ENCODE data around the gene ZP4. TPM values are rescaled to one million over a fixed set of nuclear protein-coding genes. Genes with fewer than 3 reads are reported as not detected.

ZP4 gene
- total RNA-seq, 2 donors from 2014 or later = not detected

- DNase-seq (ENCODE audit: low spot score) (no peak), ATAC-seq (ENCODE audit: insufficient number of reproducible peaks, low FRiP score, low read depth) (no peak)
- no peaks in the 10 kb centered on the region for H3K27me3 ChIP-seq (replicated peaks; ENCODE audit: insufficient read depth)
Measured at GRCh38 chr1:237873487-237874211, 17.1 kb downstream of the ZP4 start.

GRCh38 chr1:237868817-237869600, 21.7 kb downstream of the ZP4 start:
- ATAC-seq (ENCODE audit: insufficient number of reproducible peaks, low FRiP score, low read depth) (no peak), DNase-seq (ENCODE audit: low spot score) (no peak)
- no peak for TF ChIP-seq CTCF (IDR thresholded peaks at IDR 0.05)
- Histone ChIP-seq H3K4me3 (no peak overlapping the region), H3K27me3 (replicated peaks; ENCODE audit: insufficient read depth) (no peaks in the 10 kb centered on the region), H3K4me1 (ENCODE audit: control insufficient read depth in 1 of 2, low read depth in 2 of 2) (peaks cover 0 to 6% of the 10 kb centered on the region in 2 donors), H3K36me3 (no peaks in the 10 kb centered on the region), H3K9me3 (no peaks in the 10 kb centered on the region), H3K27ac (no peak overlapping the region)

More at GRCh38 chr1:237873487-237874211, 17.1 kb downstream of the ZP4 start:
- Histone ChIP-seq H3K4me1 (ENCODE audit: control insufficient read depth in 1 of 2, low read depth in 2 of 2) (peaks cover 0 to 7% of the 10 kb centered on the region in 2 donors), H3K9me3 (no peaks in the 10 kb centered on the region), H3K4me3 (no peak overlapping the region), H3K27ac (no peak overlapping the region), H3K36me3 (no peaks in the 10 kb centered on the region)
- TF ChIP-seq CTCF (IDR thresholded peaks at IDR 0.05) = no peak

GRCh38 chr1:237867380-237867888, 23.3 kb downstream of the ZP4 start:
- no peak for TF ChIP-seq CTCF (IDR thresholded peaks at IDR 0.05)
- Histone ChIP-seq H3K27me3 (replicated peaks; ENCODE audit: insufficient read depth) (no peaks in the 10 kb centered on the region), H3K4me3 (no peak overlapping the region), H3K27ac (no peak overlapping the region), H3K9me3 (no peaks in the 10 kb centered on the region), H3K4me1 (ENCODE audit: control insufficient read depth in 1 of 2, low read depth in 2 of 2) (peaks cover 0 to 8% of the 10 kb centered on the region in 2 donors), H3K36me3 (no peaks in the 10 kb centered on the region)
- DNase-seq (ENCODE audit: low spot score) (no peak), ATAC-seq (ENCODE audit: insufficient number of reproducible peaks, low FRiP score, low read depth) (no peak)

- Histone ChIP-seq H3K9me3 (no peaks in the 10 kb centered on the region), H3K27me3 (replicated peaks; ENCODE audit: insufficient read depth) (no peaks in the 10 kb centered on the region), H3K27ac (no peak overlapping the region), H3K4me1 (ENCODE audit: control insufficient read depth in 1 of 2, low read depth in 2 of 2) (peaks cover 0 to 8% of the 10 kb centered on the region in 2 donors), H3K36me3 (no peaks in the 10 kb centered on the region), H3K4me3 (peak overlapping the region; percentile 56)
- TF ChIP-seq CTCF (IDR thresholded peaks at IDR 0.05) = peak; percentile 67
- DNase-seq (ENCODE audit: low spot score) (peak; percentile 16), ATAC-seq (ENCODE audit: insufficient number of reproducible peaks, low FRiP score, low read depth) (peak; percentile 57)
Measured at GRCh38 chr1:237864338-237865244, 26.1 kb downstream of the ZP4 start.

Data from thoracic aorta (tissue), 2 donors.